HG03064 (cell line): ENCODE results near the gene ZDHHC17.

ENCODE experiments used
- ATAC-seq: cut with Tn5 transposase; IDR thresholded peaks from one replicate; pipeline ENCODE4 v1.9.1; 2021; ENCODE audit warnings: low read depth; ENCODE audit not compliant: unreplicated experiment

ZDHHC17 gene

GRCh38 chr12:76874491-76875190, 110.7 kb downstream of the ZDHHC17 start:
- ATAC-seq = no peak

GRCh38 chr12:76876696-76877229, 112.8 kb downstream of the ZDHHC17 start:
- ATAC-seq = no peak

DNA sequence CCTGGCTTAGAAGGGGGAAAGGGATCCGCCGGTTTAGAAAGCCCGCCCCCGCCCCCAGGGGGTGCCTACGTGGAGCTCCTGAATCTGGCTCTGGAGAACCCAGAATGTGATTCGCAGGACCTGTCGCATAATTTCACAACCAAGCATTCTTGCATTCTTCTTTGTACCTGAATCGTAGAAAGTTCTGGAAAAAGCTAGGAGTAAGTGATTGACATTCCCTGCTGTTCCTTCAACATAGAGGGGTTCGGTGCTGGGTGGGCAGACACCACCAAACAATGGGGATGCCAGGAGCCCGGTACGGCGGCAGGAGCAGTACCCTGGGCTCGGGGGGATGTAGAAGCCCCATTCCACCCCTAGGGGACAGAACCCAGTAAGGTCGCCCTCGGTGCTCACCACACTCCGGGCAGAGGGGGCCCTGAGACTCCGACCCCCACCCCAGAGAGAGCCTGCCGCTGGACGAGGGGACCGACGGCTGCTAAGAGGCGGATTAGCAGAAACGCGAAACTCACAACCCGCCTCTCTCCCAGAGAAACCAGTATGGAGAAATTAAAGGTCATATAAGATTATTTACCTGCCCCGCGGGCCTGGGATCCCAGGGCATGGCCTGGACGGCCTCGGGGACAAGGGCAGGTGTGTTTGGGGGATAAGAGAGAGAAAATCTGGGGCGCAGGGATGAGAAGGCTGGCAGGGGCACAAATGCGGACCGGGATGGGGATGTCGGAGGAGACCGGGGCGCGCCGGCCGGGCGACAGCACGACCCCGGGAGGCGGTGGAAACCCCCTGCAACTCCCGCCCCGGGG, 114.4 kb downstream of the ZDHHC17 start:
- peak; percentile 37 for ATAC-seq

GRCh38 chr12:76878899-76879709, 115.2 kb downstream of the ZDHHC17 start, which contains the start of gene CSRP2:
CSRP2 (minus strand) TSS chr12:76879019; CDS start chr12:76866260, 12,759 bp downstream.
- peak; percentile 93 for ATAC-seq

DNA sequence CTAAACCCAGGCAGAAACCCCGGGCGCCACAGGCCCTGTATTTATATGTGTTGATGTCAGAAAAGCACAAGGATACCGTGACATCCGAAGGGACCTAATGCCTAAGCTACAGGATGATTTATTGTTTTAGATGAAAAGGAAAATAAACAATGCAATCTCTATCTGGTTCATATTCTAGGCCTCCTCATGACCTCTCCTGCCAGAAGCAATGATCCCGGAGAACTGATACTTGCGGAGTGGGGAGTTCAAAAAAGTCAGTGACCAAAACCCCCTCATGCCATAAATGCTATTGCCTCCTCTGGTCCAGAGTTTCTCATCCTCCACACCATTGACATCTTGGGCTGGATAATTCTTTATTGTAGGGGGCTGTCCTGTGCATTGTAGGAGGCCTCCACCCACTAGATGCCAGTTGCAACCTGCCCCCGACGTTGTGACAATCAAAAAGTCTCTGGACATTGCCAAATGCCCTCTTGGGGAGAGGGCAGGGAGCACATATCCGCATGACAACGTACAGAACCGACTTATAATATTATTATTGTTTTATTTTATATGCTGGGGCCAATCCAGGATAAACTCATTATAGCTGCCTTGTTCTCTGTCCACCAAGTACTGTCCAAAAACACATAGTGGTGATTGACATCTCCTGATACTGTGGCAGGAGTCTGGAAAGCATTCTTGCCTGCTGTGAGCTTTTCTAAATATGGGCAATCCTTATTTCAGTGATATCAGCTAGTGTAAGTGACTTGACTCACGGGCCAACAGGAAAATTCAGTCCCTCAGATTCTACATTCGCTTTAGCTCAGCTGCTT, 116.0 kb downstream of the ZDHHC17 start:
- no peak for ATAC-seq

DNA sequence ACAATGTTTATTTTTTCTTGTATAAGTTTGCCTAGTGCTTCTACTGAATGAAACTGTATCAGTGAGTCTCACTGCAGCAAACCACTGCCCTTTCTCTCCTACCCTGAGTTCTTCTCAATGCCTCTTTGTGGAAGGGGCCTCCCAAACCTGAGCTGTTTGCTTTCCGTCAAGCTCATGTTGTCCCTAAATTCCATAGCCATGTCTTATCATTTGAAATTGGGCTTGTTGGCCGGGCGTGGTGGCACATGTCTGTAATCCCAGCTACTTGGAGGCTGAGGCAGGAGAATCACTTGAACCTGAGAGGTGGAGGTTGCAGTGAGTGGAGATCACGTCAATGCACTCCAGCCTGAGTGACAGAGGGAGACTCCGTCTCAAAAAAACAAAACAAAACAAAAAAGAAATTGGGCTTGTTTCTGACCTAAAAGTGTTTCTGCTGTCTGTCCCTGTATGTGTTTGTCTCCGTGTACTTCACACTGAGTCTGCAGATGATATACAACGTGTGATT, 116.7 kb downstream of the ZDHHC17 start:
- ATAC-seq = no peak

DNA sequence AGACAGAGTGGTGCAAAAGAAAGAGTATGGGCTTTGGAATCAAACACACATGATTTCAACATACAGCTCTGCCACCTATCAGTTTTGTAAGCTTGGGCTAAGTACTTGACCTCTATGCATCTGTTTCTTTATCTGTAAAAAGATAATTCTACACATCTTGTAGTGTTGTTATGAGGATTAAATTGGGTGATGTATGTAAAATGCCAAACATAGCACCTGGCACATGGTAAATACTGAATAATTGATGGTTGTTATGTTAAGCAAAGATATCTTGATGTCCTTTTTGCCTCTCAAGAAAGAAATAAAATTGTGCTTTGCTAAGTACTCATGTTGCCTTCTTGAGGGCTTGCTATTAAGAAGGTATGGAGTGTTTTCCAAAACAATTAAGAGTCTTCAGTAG, 117.2 kb downstream of the ZDHHC17 start:
- ATAC-seq = no peak

- no peak for ATAC-seq
These were observed 118.5 kb downstream of the ZDHHC17 start for GRCh38 chr12:76882367-76882766.

- ATAC-seq = no peak
These were observed 119.2 kb downstream of the ZDHHC17 start for GRCh38 chr12:76883151-76883550.

DNA sequence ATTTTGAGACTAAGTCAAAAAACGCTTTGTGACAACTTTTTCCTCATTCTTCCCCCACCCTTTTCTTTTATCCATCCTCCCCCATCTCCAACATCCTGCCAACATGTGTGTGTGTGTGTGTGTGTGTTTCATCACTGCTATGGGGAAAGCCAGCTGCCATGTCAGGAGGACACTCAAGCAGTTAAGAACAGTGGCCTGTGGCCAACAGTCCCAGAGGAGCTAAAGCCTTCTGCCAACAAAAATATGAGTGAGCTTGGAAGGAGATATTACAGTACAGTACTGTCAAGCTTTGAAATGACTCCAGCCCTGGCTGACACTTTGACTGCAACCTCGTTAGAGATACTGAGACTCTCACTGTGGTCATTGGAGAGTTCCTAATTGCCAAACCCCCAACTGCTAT, 119.9 kb downstream of the ZDHHC17 start:
- ATAC-seq = no peak

DNA sequence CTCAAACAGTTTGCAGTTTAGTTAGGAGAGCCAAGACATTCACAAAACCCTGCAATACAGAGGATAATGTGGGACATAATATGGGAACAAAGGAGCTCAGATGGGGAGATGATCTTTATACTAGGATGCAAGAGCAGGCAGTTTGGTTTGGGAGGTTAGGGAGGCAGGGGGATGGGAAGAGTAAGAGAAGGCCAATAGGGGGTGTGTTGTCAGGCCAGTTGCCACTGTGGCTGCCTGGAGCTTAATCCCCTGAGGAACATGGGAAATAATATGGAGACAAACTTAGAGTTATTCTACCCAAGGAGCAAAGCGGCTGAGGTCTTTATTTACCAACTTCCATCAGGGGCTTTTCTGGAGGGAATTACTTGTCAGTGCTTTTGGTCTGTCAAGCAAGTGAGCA, 124.9 kb downstream of the ZDHHC17 start:
- no peak for ATAC-seq

GRCh38 chr12:76890151-76891143, 126.5 kb downstream of the ZDHHC17 start:
- no peak for ATAC-seq

- ATAC-seq = no peak
These were observed 127.7 kb downstream of the ZDHHC17 start for GRCh38 chr12:76891609-76892008.

- ATAC-seq = no peak
These were observed 131.9 kb downstream of the ZDHHC17 start for GRCh38 chr12:76895796-76896195.

- no peak for ATAC-seq
These were observed 132.4 kb downstream of the ZDHHC17 start for GRCh38 chr12:76896274-76896673.

- ATAC-seq = no peak
These were observed 134.5 kb downstream of the ZDHHC17 start for GRCh38 chr12:76898442-76898841.

- ATAC-seq = no peak
These were observed 135.6 kb downstream of the ZDHHC17 start for GRCh38 chr12:76899522-76899921.

DNA sequence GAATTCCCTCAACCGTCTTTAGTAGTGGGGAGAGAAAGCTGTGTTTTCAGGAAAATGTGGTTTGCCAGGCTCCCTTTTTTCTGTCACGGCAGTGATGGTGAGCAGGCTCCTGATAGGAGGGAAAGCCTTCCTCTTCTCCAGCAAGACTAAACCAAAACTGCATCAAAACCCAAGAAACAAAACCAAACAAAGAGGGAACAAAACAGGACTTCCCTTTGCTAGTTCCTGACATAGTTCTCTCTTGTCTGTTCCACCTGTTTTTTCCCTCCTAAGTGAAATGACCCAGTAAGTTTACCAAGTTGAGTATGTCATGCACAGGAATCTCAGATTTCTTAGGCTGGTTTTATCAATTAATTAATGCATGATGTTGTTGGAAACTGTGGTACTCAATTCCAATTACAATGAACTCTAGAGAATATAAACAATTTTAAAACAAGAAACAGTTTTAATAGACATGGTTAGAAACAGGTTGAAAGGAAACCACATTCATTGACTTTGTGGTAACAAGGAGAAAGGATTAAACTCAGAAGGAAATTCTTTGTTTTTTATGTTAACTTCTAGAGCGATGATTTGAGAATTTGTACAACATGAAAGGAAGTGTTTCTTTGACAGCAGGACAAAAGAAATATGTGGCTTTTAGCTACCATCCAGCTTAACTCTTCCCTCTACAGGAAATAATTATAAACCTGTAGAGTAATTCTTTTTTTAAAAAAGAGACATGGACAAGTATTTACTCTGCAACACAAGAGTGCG, 137.9 kb downstream of the ZDHHC17 start:
- no peak for ATAC-seq
